NCI-H69 (cell line): ENCODE data around the gene POU2F2.
"Not testable (repeated sequence)": the region's sequence is repeated elsewhere in the genome, so short reads cannot be mapped to it uniquely, and the experiment has no call there.

Experiments used
- DNase-seq: peaks from one replicate; lab custom pipeline; 2025; lab: John Stamatoyannopoulos, UW

The POU2F2 gene

DNA sequence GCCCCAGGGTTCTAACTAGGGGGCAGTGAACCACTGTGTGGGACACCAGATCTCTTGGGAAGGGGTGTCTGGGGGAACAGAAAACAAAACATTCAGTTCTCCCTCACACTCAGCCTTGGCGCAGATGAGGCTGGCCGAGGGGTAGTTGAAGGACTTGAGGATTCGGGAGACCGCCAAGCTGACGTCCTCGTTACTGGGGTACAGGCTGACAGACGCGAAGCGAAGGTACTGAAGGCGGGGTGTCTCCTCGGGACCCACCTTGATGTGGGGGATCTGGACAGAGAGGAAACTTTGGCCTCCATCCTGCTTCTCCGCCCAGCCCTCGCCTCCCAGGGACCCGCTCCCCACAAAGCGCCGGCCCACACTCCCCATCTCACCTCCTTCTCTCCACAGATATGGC lies 69.9 kb downstream of the POU2F2 start:
- DNase-seq = no peak

DNA sequence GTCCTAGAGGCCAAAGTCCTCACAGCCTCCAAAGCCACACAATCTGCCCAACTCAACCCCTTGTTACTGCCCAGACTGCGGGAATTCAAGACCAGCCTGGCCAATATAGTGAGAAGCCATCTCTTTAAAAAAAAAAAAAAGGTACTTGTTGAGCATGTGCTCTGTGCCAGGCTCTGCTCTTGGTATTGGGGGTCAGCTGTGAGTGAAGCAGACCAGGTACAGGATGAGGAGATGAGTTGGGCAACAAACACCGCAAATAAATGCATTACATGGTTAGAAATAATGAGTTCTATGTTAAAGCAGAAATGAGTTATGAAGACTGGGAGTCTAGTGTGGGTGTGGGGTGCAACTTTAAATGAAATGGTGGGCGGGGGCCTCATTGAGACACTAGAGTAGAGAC lies 72.1 kb downstream of the POU2F2 start:
- DNase-seq = no peak

DNA sequence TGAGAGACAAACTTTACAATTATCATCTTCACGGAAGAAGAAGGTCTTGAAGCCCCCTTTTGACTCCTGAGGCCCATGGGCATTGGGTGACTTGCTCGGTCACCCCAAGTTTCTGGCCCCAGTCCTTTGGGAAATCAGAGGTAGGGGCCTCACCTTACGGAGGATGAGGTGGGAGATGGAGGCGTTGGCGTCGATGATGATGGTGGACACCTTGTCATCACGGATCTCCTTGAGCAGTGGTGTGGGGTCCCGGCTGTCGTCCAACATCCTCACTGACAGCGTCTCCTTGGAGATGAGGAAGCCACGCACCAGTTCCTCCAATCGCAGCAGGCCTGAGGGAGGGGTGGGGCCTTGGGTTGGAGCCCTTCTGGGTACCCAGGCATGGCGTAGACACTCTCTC lies 73.0 kb downstream of the POU2F2 start:
- DNase-seq = no peak

DNA sequence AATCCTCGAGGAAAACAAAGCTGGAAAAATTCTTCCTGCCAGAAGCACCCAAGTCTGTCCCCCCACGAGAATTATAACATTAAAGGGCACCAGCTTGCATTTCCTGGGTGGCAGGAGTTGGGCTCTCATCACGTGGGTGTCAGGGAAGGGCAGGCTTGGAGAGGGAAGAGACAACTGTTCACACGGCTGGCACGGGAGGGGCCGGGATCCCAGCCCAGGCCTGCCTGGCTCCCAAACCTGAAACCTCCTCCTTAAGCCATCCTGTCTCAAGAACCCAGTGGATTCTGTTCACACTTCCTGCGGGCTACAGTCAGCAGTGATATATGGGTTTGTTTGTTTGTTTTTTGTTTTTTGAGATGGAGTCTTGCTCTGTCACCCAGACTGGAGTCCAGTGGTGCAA lies 74.4 kb downstream of the POU2F2 start:
- DNase-seq = no peak

DNA sequence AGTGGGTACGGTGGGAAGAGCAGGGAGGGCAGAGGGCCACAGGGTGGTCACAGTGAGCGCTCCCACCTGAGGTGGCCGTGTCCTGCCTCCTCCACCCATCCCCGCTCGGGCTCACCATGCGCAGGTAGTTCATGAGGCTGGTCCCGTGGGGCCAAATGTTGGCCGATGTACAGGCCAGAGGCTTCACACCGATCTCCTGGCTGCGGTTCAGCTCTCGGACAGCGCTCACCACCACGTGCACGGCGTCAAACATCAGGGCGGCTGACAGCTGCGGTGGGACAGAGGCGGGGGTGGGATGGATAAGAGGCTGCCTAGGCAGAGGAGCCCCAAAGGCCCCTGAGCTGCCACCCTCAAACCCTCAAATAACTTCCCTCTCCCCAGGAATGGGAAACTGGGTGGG lies 78.0 kb downstream of the POU2F2 start:
- no peak for DNase-seq

DNA sequence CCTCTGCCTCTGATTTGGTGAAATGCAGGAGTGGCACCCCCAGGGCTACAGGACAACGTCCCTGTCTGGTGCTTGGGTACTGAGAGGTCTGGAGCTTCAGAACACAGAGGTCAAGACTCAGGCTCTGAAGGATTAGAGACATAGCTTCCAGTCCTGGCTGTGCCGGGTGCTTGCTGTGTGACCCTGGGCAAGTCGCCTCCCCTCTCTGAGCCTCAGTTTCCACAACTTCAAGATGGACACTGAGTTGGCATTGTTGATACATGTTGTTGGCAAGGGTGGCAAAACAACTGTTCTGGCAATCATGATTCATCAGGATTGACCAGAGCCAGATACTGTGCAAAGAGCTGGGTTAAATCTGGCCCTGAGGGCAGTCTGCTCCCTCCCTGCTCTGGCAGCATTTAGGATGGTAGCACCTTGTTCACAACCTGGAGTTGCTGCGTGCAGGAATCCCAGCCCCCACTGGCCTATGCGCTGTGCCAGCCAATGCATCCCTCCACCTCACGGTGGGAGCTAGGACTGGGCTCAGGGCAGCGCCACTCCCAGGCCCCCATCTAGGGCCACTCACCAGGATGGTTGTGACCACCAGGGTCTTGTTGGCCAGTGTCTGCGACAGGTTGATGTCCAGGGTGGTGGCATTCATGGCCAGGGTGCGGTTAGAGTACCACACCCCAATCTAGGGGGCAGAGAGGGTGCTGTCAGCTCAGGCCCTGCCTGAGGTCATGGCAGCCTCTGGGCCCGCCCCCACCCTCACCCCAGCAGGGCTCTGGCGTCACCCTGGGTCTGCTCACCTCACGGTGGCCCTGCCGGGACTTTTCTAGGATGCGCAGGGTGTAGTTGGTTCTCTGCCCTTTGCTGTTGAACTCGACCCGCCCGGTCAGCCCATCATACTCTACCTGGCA lies 79.0 kb downstream of the POU2F2 start:
- no peak for DNase-seq

DNA sequence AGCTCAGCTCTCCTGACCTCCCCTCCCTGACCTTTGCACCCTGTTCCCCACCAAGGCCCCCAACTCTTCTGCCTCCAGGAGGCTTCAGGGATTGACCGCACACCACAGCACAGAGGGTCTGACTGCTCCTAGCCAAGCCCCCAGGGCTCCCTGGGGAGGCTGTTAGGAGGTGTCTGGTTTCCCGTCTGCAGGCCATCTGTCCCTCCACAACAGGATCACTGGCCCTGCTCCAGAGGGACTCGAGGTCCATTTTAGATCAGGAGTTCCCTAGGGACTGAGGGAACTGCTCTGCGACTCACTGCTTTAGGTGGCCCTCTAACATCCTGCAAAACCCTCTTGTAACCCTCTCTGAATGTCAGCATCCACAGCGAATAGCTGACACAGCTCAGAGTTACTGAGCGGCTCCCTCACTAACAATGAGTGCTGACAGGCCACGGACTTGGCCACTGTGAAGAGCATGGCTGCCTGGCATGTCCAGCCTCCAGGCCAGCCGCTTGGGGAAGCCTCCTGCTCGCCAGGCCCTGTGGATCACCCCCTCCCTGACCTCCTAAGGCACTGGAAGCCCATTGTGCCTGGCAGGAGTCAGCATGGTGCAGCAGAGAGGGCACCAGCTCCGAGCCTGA lies 79.9 kb downstream of the POU2F2 start:
- DNase-seq = peak; percentile 94

DNA sequence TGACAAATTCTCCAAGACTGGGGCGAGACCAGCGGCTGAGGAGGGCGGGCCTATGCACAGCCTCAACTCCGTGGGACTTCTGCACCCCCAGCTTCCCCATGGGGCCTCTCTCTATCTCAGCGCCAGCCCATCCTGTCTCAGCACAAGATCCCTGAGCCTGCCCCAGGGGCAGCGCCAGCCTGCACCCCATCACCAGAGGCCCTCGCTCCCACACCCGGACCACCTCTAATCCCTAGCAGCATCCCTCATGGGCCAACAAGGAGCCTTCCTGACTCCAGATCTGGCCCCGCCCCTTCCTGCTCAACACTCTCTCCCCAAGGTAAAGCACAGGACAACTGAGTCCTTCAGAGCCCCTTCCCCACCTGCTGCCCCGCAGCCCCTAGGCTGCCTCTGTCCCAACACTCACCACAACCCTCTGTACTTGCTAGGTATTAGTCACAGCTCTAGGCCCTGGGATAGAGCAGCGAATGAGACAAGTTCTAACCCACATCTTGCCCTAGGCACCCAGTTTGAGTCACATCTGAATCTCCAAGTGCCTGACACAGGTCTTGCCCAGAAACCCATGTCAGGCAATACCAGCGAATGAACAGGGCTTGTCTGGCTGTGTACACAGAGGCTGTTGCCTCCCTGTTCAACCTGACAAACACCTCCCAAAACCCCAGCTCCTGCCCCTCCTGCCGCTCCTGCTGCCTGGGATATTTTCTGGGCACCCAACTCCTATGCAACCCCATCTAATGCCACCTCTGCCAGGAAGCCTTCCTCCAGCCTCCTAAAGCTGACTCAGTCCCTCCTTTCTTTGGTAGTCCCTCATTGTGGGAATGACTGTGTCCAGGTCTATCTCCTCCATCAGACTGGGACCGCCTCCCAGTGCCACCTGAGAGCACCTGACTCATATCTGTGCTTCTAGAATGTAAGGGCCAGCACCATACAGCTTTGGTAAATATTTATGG lies 80.8 kb downstream of the POU2F2 start:
- peak; percentile 77 for DNase-seq

DNA sequence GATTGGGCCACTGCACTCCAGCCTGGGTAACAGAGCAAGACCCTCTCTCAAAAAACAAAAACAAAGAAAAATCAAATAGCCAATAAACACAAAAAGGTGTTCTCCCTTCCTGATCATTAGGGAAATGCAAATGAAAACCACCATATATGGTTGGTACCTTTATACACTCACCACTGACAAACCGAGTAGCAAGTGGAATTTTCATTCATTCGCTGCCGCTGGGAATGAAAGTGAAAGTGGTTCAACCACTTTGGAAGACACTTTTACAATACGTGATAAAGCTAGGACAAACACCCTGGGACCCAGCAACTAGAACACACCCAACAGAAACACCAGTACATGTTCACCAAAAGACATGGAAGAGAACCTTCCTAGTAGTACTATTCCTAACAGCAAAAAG lies 83.3 kb downstream of the POU2F2 start:
- DNase-seq = no peak

DNA sequence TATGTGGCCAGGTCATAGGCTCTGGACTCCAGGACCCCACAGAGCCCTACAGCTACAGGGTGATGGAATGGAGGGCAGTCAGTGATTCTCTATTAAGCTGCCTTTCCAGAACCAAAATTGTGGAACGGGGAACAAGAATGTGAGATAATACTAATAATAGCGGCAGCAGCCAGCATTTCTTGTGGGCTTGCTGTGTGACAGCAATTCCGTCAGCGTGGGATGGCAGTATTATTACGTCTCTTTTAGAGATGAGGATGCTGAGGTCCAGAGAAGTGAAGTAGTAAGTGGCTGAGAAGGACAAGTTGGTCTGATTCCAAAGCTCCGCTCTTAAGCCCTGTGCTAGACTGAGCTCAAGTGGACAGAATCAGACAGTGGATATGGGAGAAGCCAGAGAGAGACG lies 86.7 kb downstream of the POU2F2 start:
- DNase-seq = no peak

DNA sequence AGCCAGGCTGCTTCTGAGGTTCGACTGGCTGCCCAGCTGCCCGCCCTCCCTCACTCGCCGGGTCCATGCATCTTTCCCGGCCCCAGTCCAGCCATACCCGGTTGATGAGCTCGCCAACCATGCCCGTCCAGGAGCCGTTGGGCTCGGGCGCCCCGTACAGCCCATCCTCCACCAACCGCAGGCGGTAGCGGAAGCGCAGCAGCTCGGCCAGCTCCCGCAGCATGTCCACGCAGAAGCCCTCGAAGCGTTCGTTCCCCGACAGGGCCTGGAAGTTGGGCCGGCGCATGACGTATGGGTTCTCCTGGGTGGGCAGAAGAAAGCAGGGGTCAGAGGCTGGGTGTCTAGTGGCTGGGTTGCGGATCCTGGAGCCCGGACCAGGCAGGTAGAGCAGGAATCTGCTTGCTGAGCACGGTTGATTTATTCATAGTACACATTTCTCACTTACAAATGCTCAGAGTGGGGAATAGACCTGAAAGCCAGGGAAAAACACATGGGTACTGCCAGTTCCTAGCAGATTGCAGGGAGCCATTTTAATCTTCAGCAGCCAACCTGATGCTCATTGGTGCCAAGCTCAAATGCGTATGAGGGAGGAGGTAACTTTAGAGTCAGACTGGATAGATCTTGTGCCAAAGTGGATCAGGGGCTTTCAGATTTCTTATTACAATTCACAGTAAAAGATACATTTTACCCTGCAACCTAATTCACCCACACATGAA lies 89.6 kb downstream of the POU2F2 start:
- DNase-seq = peak; percentile 41

DNA sequence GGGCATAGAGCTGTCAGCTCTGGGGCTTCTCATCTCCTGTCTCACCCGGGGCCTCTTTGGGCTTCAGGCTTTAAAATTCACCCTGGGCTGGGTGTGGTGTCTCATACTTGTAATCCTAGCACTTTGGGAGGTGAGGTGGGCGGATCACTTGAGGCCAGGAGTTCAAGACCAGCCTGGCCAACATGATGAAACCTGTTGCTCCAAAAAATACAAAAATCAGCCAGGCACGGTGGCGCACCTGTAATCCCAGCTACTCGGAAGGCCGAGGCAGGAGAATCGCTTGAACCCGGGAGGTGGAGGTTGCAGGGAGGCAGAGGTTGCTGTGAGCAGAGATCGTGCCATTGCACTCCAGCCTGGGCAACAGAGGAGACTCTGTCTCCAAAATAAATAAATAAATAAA lies 91.8 kb downstream of the POU2F2 start:
- DNase-seq = not testable (repeated sequence)

DNA sequence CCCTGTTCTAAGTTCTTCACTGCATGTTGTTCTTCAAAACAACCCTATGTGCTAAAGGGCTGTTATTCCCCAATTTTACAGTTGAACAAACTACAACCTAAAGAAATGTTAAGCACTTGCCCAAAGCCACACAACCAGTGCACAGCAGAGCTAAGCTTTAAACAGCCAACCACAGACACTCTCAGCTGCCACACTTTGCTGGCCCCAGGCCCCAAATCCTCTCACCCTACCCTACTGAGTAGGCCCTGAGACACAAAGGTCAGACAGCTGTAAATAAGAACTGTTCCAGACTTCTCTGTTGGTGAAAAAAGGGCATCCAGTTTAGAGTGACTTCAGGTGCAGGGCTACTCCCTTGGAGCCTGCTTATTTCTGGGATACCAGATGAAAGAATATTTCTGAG lies 92.2 kb downstream of the POU2F2 start:
- DNase-seq = no peak

DNA sequence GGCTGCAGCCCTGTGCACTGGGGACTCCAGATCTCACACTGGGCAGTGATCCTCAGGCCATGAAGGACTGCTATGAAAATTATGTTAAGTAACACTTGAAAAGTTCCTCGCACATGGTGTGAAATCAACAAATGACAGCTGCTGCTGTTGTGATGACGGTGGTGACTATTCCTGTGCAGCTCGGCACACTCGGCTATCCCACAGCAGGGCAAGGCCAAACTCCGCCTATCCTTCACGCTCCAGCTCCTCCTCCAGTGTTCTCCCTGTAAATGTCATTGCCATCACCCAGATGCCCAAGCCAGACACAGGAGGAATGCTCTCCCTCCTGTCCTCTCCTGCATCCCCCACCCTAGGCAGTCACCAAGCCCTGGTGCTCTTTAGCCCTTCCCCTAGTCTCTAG lies 93.6 kb downstream of the POU2F2 start:
- no peak for DNase-seq

DNA sequence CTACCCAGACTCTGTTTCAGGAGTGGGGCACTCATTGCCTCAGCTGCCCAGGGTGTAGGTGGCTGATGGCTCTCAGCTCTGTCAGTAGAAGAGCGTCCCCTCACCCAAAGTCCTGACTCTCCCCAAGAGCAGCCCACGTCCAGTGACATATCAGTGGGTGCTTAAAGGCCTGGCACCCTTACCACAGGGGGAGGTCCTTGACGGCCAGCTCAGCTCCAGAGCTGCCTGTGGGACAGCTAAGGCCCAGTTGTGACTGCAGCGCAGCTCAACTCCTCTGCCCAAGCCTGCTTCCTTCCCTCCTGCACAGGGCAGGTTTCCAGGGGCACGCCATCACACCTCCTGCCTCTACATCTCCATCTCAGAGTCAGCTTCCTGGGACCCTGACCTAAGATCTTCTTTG lies 94.6 kb downstream of the POU2F2 start:
- DNase-seq = no peak
